SKM-1 treated with dmso at 0.1 percent for 144 hours (cell line): ENCODE measurements around the gene UTS2B.

Experiments used
- DNase-seq: peaks from one replicate; lab custom pipeline; 2025; ENCODE audit not compliant: unreplicated experiment; lab: John Stamatoyannopoulos, UW

The UTS2B gene

GRCh38 chr3:191329654-191330529 lies at the start of gene UTS2B:
Gene UTS2B, minus strand, starts transcription at chr3:191330526. Its CDS starts 48,337 bp downstream, at chr3:191282189.
- no peak for DNase-seq

GRCh38 chr3:191380001-191380400 lies 49.7 kb upstream of the UTS2B start:
- no peak for DNase-seq

GRCh38 chr3:191379446-191379845 lies 49.1 kb upstream of the UTS2B start:
- no peak for DNase-seq

GRCh38 chr3:191378142-191378812 lies 48.0 kb upstream of the UTS2B start:
- DNase-seq = no peak

- no peak for DNase-seq
Measured at GRCh38 chr3:191376516-191377141, 46.3 kb upstream of the UTS2B start.

GRCh38 chr3:191373327-191373726 lies 43.0 kb upstream of the UTS2B start:
- DNase-seq = no peak

- no peak for DNase-seq
Measured at GRCh38 chr3:191372122-191372521, 41.8 kb upstream of the UTS2B start.

GRCh38 chr3:191369616-191370010 lies 39.3 kb upstream of the UTS2B start:
- no peak for DNase-seq

- no peak for DNase-seq
Measured at GRCh38 chr3:191368755-191369615, 38.7 kb upstream of the UTS2B start.

GRCh38 chr3:191366675-191367074 lies 36.3 kb upstream of the UTS2B start:
- DNase-seq = no peak

- DNase-seq = no peak
Measured at GRCh38 chr3:191363221-191363620, 32.9 kb upstream of the UTS2B start.

GRCh38 chr3:191362524-191363090 lies 32.3 kb upstream of the UTS2B start:
- no peak for DNase-seq

GRCh38 chr3:191362037-191362436 lies 31.7 kb upstream of the UTS2B start:
- DNase-seq = no peak

- no peak for DNase-seq
Measured at GRCh38 chr3:191361456-191361855, 31.1 kb upstream of the UTS2B start.

- DNase-seq = no peak
Measured at GRCh38 chr3:191360620-191361019, 30.3 kb upstream of the UTS2B start.

GRCh38 chr3:191358929-191359328 lies 28.6 kb upstream of the UTS2B start:
- no peak for DNase-seq

- DNase-seq = no peak
Measured at GRCh38 chr3:191357909-191358308, 27.6 kb upstream of the UTS2B start.

- DNase-seq = no peak
Measured at GRCh38 chr3:191356631-191357439, 26.5 kb upstream of the UTS2B start.

GRCh38 chr3:191355406-191355805 lies 25.1 kb upstream of the UTS2B start:
- no peak for DNase-seq
